Panc1 (cell line): ENCODE measurements around the gene G6PC3.

Experiments used
- CTCF ChIP-seq: fragments of 450-650 bp; IDR thresholded peaks from 2 replicates; pipeline ENCODE4 v1.5.1; 2017; ENCODE audit warnings: mild to moderate bottlenecking
- SIN3A ChIP-seq: IDR thresholded peaks from 2 replicates; pipeline ENCODE4 v1.6.1; 2012; ENCODE audit warnings: low read depth, mild to moderate bottlenecking, low read length, moderate library complexity, borderline replicate concordance; ENCODE audit not compliant: insufficient read depth

- no peak for TF ChIP-seq SIN3A
- peak; percentile 85 for TF ChIP-seq CTCF
These were observed 45.3 kb downstream of the G6PC3 start for GRCh38 chr17:44115585-44116415.
